Measurements from ENCODE around the gene BTLA. TPM values are rescaled to one million over a fixed set of nuclear protein-coding genes. Genes with fewer than 3 reads are reported as not detected.

BTLA gene
- total and polyA plus RNA-seq, 10 of the 15 experiments (the other 5 are each of a cell fraction or from before 2014, with no cell fraction given), result 55.4 to 134 (median 84.2) TPM

GRCh38 chr3:112519424-112520001 lies 20.2 kb upstream of the BTLA start:
- Histone ChIP-seq H3K4me2 (ENCODE audit: control insufficient read depth, insufficient read depth) (no peak overlapping the region), H3K9ac (ENCODE audit: control insufficient read depth, insufficient read depth, low read length) (no peak overlapping the region), H4K20me1 (ENCODE audit: control insufficient read depth, insufficient read depth) (no peaks in the 10 kb centered on the region), H2AFZ (ENCODE audit: control insufficient read depth, low read depth, low read length) (no peak overlapping the region), H3K27me3 (replicated peaks in 1 of 2; ENCODE audit: control insufficient read depth in 2 of 2, insufficient read depth in 2 of 2, low read length in 1 of 2) (no peaks in the 10 kb centered on the region), H3K4me1 (ENCODE audit: control insufficient read depth, insufficient read depth, low read length) (peaks cover 4% of the 10 kb centered on the region; the same call in 1 of the 2 replicates), H3K79me2 (ENCODE audit: control insufficient read depth, insufficient read depth, low read length) (no peaks in the 10 kb centered on the region; the same call in 1 of the 2 replicates), H3K27ac (ENCODE audit: control insufficient read depth, insufficient read depth) (peak overlapping the region; percentile 54), H3K4me3 (no peak overlapping the region), H3K9me3 (replicated peaks; ENCODE audit: control insufficient read depth, insufficient read depth, low read length) (peaks cover 5% of the 10 kb centered on the region; the same call in 2 of the 3 replicates), H3K36me3 (ENCODE audit: control insufficient read depth in 2 of 2, insufficient read depth in 2 of 2, low read length in 1 of 2) (no peaks in the 10 kb centered on the region)
- ChIA-PET POLR2A (interaction anchor here (0.9 to 1.3 kb wide), 4 partner anchors 31 to 226 kb away, joined by 3 read pairs; no protein-coding TSS in a partner anchor), CTCF (interaction anchor here (0.6 to 6.6 kb wide), 26 partner anchors 11 to 413 kb away, joined by 3 to 76 read pairs (median 4); partner anchors contain the start of genes CD200 and SLC9C1), SMC1A (ENCODE audit: uncharacterized antibody, unreplicated experiment) (interaction anchor here (0.8 to 6.9 kb wide), 32 partner anchors 12 to 650 kb away, joined by 3 to 60 read pairs (median 6); partner anchors contain the start of genes BTLA, CD200 and SLC9C1), RAD21 (ENCODE audit: unreplicated experiment) (interaction anchor here (1.0 to 3.5 kb wide), 20 partner anchors 19 to 408 kb away, joined by 3 to 29 read pairs (median 5); partner anchors contain the start of genes BTLA, CD200 and SLC9C1)
- ATAC-seq (peak; percentile 83), FAIRE-seq (peak; percentile 73), DNase-seq (ENCODE audit: low read depth, low spot score) (peak; percentile 68)
- intact Hi-C loops (cut with micrococcal nuclease; ENCODE audit: unreplicated experiment), result loop anchor here (1.0 to 5.0 kb wide), 8 partner anchors 37 to 407 kb away; no protein-coding TSS in a partner anchor
- BruUV-seq (replicated peaks), result no TSS peak
- WGBS (ENCODE audit: insufficient coverage, insufficient replicate concordance, low lambda C conversion rate, missing lambda C conversion rate), result 93% methylated on average over 2 of the region's 2 CpGs
- in situ Hi-C loops (cut with MboI), result loop anchor here (5.0 kb wide), 2 partner anchors 197 to 407 kb away; no protein-coding TSS in a partner anchor
- TF ChIP-seq POLR2AphosphoS5 (IDR thresholded peaks at IDR 0.05; ENCODE audit: low read length) (no peak), NR2C1 (IDR thresholded peaks at IDR 0.05) (no peak), ASH2L (IDR thresholded peaks at IDR 0.05; ENCODE audit: borderline replicate concordance, low read depth) (no peak), TCF3 (IDR thresholded peaks at IDR 0.05; ENCODE audit: borderline replicate concordance, insufficient read depth, low read depth, low read length) (no peak), RBBP5 (conservative IDR thresholded peaks at IDR 0.05) (no peak), SIN3A (IDR thresholded peaks at IDR 0.05; ENCODE audit: low read depth, low read length) (no peak), JUND (IDR thresholded peaks at IDR 0.05; ENCODE audit: low read depth, low read length) (no peak), MYB (IDR thresholded peaks at IDR 0.05; ENCODE audit: borderline replicate concordance, low read depth, low read length) (no peak), NBN (IDR thresholded peaks at IDR 0.05) (no peak), EGR1 (IDR thresholded peaks at IDR 0.05; ENCODE audit: borderline replicate concordance in 1 of 2, low read depth in 2 of 2, low read length in 2 of 2) (no peak), HDAC6 (IDR thresholded peaks at IDR 0.05; ENCODE audit: unreplicated experiment) (no peak), GABPA (IDR thresholded peaks at IDR 0.05; ENCODE audit: low read depth) (no peak), STAT3 (IDR thresholded peaks at IDR 0.05; ENCODE audit: low read depth, low read length) (0 out of 2 replicates have a peak, but pooled peaks have one; percentile 32), SPI1 (IDR thresholded peaks at IDR 0.05; ENCODE audit: borderline replicate concordance, insufficient read depth, low read depth, low read length) (no peak), BMI1 (IDR thresholded peaks at IDR 0.05; ENCODE audit: borderline replicate concordance) (no peak), MLLT1 (IDR thresholded peaks at IDR 0.05) (no peak), EED (IDR thresholded peaks at IDR 0.05; ENCODE audit: low read depth) (no peak), IRF5 (IDR thresholded peaks at IDR 0.05; ENCODE audit: borderline replicate concordance) (no peak), BHLHE40 (IDR thresholded peaks at IDR 0.05; ENCODE audit: borderline replicate concordance in 1 of 2, low read depth in 2 of 2, low read length in 1 of 2) (no peak), NFIC (IDR thresholded peaks at IDR 0.05; ENCODE audit: low read depth, low read length) (peak; percentile 28; the same call in 1 of the 2 replicates), ZNF24 (IDR thresholded peaks at IDR 0.05) (peak; percentile 90), ATF3 (IDR thresholded peaks at IDR 0.05; ENCODE audit: borderline replicate concordance, extremely low read depth, low read depth, low read length) (no peak)
